ENCODE data around the gene CRTC2. TPM values are rescaled to one million over a fixed set of nuclear protein-coding genes. Genes with fewer than 3 reads are reported as not detected.

Gene CRTC2
- total and polyA plus RNA-seq, 9 of the 15 experiments (the other 6 are each of a cell fraction or from before 2014, with no cell fraction given), result 2.7 to 26.4 (median 10.2) TPM

- TF ChIP-seq, protein P1, sequence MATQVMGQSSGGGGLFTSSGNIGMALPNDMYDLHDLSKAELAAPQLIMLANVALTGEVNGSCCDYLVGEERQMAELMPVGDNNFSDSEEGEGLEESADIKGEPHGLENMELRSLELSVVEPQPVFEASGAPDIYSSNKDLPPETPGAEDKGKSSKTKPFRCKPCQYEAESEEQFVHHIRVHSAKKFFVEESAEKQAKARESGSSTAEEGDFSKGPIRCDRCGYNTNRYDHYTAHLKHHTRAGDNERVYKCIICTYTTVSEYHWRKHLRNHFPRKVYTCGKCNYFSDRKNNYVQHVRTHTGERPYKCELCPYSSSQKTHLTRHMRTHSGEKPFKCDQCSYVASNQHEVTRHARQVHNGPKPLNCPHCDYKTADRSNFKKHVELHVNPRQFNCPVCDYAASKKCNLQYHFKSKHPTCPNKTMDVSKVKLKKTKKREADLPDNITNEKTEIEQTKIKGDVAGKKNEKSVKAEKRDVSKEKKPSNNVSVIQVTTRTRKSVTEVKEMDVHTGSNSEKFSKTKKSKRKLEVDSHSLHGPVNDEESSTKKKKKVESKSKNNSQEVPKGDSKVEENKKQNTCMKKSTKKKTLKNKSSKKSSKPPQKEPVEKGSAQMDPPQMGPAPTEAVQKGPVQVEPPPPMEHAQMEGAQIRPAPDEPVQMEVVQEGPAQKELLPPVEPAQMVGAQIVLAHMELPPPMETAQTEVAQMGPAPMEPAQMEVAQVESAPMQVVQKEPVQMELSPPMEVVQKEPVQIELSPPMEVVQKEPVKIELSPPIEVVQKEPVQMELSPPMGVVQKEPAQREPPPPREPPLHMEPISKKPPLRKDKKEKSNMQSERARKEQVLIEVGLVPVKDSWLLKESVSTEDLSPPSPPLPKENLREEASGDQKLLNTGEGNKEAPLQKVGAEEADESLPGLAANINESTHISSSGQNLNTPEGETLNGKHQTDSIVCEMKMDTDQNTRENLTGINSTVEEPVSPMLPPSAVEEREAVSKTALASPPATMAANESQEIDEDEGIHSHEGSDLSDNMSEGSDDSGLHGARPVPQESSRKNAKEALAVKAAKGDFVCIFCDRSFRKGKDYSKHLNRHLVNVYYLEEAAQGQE (IDR thresholded peaks at IDR 0.05; ENCODE audit: borderline replicate concordance), result no peak
- TF ChIP-seq, protein P1 (CRISPR knock-in tag; IDR thresholded peaks at IDR 0.05; ENCODE audit: low read depth), result peak; percentile 38; the same call in 1 of the 2 replicates
- TF ChIP-seq, protein P2, sequence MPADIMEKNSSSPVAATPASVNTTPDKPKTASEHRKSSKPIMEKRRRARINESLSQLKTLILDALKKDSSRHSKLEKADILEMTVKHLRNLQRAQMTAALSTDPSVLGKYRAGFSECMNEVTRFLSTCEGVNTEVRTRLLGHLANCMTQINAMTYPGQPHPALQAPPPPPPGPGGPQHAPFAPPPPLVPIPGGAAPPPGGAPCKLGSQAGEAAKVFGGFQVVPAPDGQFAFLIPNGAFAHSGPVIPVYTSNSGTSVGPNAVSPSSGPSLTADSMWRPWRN (IDR thresholded peaks at IDR 0.05; ENCODE audit: low read depth), result no peak
- TF ChIP-seq, protein P3, sequence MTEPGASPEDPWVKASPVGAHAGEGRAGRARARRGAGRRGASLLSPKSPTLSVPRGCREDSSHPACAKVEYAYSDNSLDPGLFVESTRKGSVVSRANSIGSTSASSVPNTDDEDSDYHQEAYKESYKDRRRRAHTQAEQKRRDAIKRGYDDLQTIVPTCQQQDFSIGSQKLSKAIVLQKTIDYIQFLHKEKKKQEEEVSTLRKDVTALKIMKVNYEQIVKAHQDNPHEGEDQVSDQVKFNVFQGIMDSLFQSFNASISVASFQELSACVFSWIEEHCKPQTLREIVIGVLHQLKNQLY (CRISPR knock-in tag; conservative IDR thresholded peaks at IDR 0.05), result 0 out of 4 replicates have a peak, but pooled peaks of 1 of the 2 experiments have one; percentile 61
- TF ChIP-seq PHF20 (IDR thresholded peaks at IDR 0.05; ENCODE audit: partially characterized antibody) (peak; percentile 47), USF1 (CRISPR knock-in tag; IDR thresholded peaks at IDR 0.05) (peak; percentile 79), EP400 (IDR thresholded peaks at IDR 0.05) (peak; percentile 54; the same call in 1 of the 2 replicates), NR2F6 (CRISPR knock-in tag; IDR thresholded peaks at IDR 0.05) (no peak), KDM4B (IDR thresholded peaks at IDR 0.05; ENCODE audit: borderline replicate concordance in 2 of 2, low read depth in 1 of 2) (peak in 1 of 2 experiments; percentile 57; a peak in 2 of 4 replicates), NRF1 (conservative IDR thresholded peaks at IDR 0.05 in 1 of 2, IDR thresholded peaks at IDR 0.05 in 1 of 2) (peak; percentile 55 to 65; a peak in 2 of 4 replicates), POLR2A (conservative IDR thresholded peaks at IDR 0.05) (peak; percentile 45; the same call in 1 of the 2 replicates)
- TF ChIP-seq, protein P4, sequence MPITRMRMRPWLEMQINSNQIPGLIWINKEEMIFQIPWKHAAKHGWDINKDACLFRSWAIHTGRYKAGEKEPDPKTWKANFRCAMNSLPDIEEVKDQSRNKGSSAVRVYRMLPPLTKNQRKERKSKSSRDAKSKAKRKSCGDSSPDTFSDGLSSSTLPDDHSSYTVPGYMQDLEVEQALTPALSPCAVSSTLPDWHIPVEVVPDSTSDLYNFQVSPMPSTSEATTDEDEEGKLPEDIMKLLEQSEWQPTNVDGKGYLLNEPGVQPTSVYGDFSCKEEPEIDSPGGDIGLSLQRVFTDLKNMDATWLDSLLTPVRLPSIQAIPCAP (CRISPR knock-in tag; IDR thresholded peaks at IDR 0.05; ENCODE audit: borderline replicate concordance), result 0 out of 2 replicates have a peak, but pooled peaks have one; percentile 10
Measured at GRCh38 chr1:153945795-153946621, 12.4 kb downstream of the CRTC2 start (continued).

Measured in K562 (cell line).